ENCODE data around the gene ASCL4. TPM values are rescaled to one million over a fixed set of nuclear protein-coding genes. Genes with fewer than 3 reads are reported as not detected.
"Not testable (repeated sequence)": the region's sequence is repeated elsewhere in the genome, so short reads cannot be mapped to it uniquely, and the experiment has no call there.

Gene ASCL4, protein sequence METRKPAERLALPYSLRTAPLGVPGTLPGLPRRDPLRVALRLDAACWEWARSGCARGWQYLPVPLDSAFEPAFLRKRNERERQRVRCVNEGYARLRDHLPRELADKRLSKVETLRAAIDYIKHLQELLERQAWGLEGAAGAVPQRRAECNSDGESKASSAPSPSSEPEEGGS
- not detected in 2 replicates for total RNA-seq (2014; rRNA removed; shearing (Covaris generic))
- not detected in 2 replicates for polyA plus RNA-seq (2015; cell fraction: cytosol; rRNA removed)
- not detected in 2 replicates for polyA plus RNA-seq (2015; cell fraction: nucleus; rRNA removed)

- in situ Hi-C loops (cut with HindIII; ENCODE audit: low pct_unique_long_range_greater_than_20kb, low sequenced_read_pairs): no loop called here
- DNase-seq (ENCODE audit: low read depth, low spot score): no peak
Measured at GRCh38 chr12:107774349-107775029, at the start of gene ASCL4. TSS of gene ASCL4 (plus strand) at chr12:107774704. CDS start at chr12:107775219, 515 bp downstream.

DNA sequence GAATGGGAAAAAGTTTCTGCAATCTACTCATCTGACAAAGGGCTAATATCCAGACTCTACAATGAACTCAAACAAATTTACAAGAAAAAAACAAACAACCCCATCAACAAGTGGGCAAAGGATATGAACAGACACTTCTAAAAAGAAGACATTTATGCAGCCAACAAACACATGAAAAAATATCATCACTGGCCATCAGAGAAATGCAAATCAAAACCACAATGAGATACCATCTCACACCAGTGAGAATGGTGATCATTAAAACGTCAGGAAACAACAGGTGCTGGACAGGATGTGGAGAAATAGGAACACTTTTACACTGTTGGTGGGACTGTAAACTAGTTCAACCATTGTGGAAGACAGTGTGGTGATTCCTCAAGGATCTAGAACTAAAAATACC is 47.2 kb upstream of the ASCL4 start:
- in situ Hi-C loops (cut with HindIII; ENCODE audit: low pct_unique_long_range_greater_than_20kb, low sequenced_read_pairs); DNase-seq (ENCODE audit: low read depth, low spot score): not testable (repeated sequence)

- DNase-seq (ENCODE audit: low read depth, low spot score); in situ Hi-C loops (cut with HindIII; ENCODE audit: low pct_unique_long_range_greater_than_20kb, low sequenced_read_pairs): not testable (repeated sequence)
Measured at GRCh38 chr12:107727742-107728141, 46.8 kb upstream of the ASCL4 start.

GRCh38 chr12:107730618-107731341 is 43.7 kb upstream of the ASCL4 start:
- in situ Hi-C loops (cut with HindIII; ENCODE audit: low pct_unique_long_range_greater_than_20kb, low sequenced_read_pairs): no loop called here
- DNase-seq (ENCODE audit: low read depth, low spot score): no peak

- DNase-seq (ENCODE audit: low read depth, low spot score): no peak
- in situ Hi-C loops (cut with HindIII; ENCODE audit: low pct_unique_long_range_greater_than_20kb, low sequenced_read_pairs): no loop called here
Measured at GRCh38 chr12:107731366-107731765, 43.1 kb upstream of the ASCL4 start.

DNA sequence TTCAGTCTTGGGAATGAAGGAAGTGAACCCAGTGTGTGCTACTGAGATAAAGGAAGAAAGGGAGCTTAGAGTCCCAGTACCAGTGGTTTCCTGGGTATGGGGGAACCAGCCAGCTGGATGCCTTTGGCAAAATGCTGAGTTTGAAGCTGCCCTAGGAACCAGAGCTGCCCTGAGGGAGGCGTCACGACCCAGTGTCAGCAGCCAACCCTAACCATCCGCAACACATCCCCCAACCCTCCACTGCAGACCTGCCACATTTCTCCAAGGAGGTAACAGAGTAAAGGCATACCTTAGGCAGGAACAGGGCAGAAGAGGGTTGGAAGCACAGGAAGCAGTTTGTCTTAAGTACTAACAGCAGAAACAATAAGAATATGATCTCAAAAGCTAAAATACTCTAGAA is 42.1 kb upstream of the ASCL4 start:
- no peak for DNase-seq (ENCODE audit: low read depth, low spot score)
- in situ Hi-C loops (cut with HindIII; ENCODE audit: low pct_unique_long_range_greater_than_20kb, low sequenced_read_pairs): no loop called here

- no peak for DNase-seq (ENCODE audit: low read depth, low spot score)
- in situ Hi-C loops (cut with HindIII; ENCODE audit: low pct_unique_long_range_greater_than_20kb, low sequenced_read_pairs): no loop called here
Measured at GRCh38 chr12:107734139-107734538, 40.4 kb upstream of the ASCL4 start.

- DNase-seq (ENCODE audit: low read depth, low spot score): no peak
- in situ Hi-C loops (cut with HindIII; ENCODE audit: low pct_unique_long_range_greater_than_20kb, low sequenced_read_pairs): no loop called here
Measured at GRCh38 chr12:107735763-107736162, 38.7 kb upstream of the ASCL4 start.

GRCh38 chr12:107736914-107737313 is 37.6 kb upstream of the ASCL4 start:
- no peak for DNase-seq (ENCODE audit: low read depth, low spot score)
- in situ Hi-C loops (cut with HindIII; ENCODE audit: low pct_unique_long_range_greater_than_20kb, low sequenced_read_pairs): no loop called here

DNA sequence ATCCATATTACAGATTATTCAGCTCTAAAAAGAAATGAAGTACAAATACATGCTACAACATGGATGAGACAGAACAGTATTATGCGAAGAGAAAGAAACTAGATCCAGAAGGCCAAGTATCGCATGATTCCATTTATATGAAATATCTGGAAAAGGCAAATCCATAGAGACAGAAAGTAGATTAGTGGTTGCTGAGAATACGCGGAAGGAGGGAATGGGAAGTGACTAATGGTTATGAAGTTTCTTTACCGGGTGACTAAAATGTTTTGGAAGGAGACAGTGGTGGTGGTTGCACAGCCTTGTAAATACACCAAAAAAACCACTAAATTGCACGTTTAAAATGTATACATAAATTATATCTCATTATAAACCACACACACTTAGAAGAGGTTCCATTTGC is 26.0 kb upstream of the ASCL4 start:
- no peak for DNase-seq (ENCODE audit: low read depth, low spot score)
- in situ Hi-C loops (cut with HindIII; ENCODE audit: low pct_unique_long_range_greater_than_20kb, low sequenced_read_pairs): loop anchor here (10.0 kb wide), 1 partner anchor 74 kb away; no protein-coding TSS in a partner anchor

- DNase-seq (ENCODE audit: low read depth, low spot score): no peak
- in situ Hi-C loops (cut with HindIII; ENCODE audit: low pct_unique_long_range_greater_than_20kb, low sequenced_read_pairs): loop anchor here (10.0 kb wide), 1 partner anchor 74 kb away; no protein-coding TSS in a partner anchor
Measured at GRCh38 chr12:107749083-107749482, 25.4 kb upstream of the ASCL4 start.

DNA sequence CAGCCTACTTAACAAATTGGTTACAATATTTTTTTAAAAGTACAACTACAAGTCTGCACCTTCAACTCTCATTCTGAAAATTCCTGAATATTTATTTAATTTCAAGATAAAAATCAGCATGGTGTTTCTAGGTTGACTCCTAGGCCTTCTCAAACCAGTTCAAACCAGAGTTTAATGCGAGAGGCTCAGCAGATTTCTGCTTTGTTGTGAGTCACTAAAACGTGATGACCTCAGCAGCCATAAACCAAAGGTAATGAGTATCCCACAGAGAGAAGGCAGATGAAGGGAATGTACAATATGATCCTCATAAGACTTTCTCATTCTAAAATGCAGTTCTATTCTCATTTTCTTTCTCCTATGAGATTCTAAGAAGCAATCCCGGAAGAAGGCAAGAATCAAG is 15.1 kb upstream of the ASCL4 start:
- DNase-seq (ENCODE audit: low read depth, low spot score): peak; percentile 58
- in situ Hi-C loops (cut with HindIII; ENCODE audit: low pct_unique_long_range_greater_than_20kb, low sequenced_read_pairs): no loop called here

GRCh38 chr12:107760207-107760808 is 14.2 kb upstream of the ASCL4 start:
- DNase-seq (ENCODE audit: low read depth, low spot score): no peak
- in situ Hi-C loops (cut with HindIII; ENCODE audit: low pct_unique_long_range_greater_than_20kb, low sequenced_read_pairs): no loop called here

DNA sequence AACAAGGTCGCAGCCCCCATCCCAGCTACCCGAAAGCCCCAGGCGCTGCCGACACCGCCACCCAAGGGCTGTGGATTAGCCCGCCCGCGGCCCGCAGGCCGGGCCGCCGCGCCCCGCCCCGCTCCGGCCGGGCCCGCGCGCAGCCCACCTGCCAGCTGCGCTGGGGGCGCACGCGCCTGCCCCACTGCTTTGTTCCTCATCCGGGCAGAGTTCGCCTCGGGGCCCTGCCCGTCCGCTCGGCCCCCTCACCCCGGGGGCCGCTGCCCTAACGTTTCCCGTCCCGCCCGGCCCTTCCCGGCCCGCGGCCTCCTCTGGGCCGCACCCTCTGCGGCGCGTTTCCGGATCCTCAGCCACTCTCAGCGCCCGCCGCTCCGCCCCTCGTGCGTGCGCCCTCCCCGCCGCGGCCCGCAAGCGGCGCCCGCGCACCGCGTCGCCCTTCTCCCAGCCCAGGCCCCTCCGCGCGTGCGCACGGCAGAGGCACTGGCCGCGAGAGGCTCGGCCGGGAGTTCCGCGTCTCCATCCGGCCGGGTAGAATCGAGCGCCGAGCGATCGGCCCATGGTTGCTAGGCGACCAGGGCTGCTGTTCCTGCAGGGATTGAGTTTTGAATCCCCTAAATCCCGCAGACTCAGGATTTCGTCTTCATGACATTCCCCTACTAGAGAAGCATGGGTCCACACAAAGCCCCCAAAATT is 13.5 kb upstream of the ASCL4 start, which contains the start of gene PRDM4:
TSS of gene PRDM4 (minus strand) at position 329 of the 693 bp plus-strand sequence. CDS start 622 bp downstream, outside the sequence.
- in situ Hi-C loops (cut with HindIII; ENCODE audit: low pct_unique_long_range_greater_than_20kb, low sequenced_read_pairs): no loop called here
- DNase-seq (ENCODE audit: low read depth, low spot score): peak; percentile 95

DNA sequence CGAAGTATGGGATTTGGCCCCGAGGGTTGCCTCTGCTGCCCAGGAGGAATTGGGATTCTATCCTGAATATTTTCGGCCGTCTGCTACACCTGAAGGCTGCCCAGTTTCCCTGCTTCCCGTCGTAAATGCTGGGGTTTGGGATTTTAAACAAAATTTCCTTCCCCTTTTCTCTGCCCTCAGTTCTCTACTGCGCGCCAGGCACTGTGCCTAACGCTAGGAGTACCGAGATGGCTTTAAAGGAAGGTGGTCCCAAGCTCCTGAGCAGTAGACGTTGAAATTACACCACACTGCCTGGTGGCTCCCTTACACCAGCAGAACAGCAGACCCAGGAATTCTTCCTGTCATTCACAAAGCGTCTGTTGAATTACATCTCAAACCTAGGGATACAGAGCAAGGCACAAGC is 13.0 kb upstream of the ASCL4 start:
- in situ Hi-C loops (cut with HindIII; ENCODE audit: low pct_unique_long_range_greater_than_20kb, low sequenced_read_pairs): no loop called here
- no peak for DNase-seq (ENCODE audit: low read depth, low spot score)

- no peak for DNase-seq (ENCODE audit: low read depth, low spot score)
- in situ Hi-C loops (cut with HindIII; ENCODE audit: low pct_unique_long_range_greater_than_20kb, low sequenced_read_pairs): no loop called here
Measured at GRCh38 chr12:107762874-107763273, 11.6 kb upstream of the ASCL4 start.

DNA sequence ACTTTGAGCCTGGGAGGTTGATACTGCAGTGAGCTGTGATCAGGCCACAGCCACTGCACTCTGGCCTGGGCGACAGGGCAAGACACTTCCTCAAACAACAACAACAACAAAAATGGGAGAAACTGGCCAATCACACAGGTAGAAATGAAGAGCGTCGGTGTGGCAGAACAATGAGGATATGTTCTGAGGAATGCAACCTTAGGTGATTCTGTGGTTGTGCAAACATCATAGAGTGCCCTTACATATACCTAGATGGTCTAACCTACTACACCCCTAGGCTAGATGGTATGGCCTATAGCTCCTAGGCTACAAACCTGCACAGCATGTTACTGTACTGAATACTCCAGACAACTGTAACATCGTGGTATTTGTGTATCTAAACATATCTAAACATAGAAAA is 9.9 kb upstream of the ASCL4 start:
- no peak for DNase-seq (ENCODE audit: low read depth, low spot score)
- in situ Hi-C loops (cut with HindIII; ENCODE audit: low pct_unique_long_range_greater_than_20kb, low sequenced_read_pairs): no loop called here
